IPS-11a (cell line): ENCODE data around the gene WWC1.
"Not testable (repeated sequence)": the region's sequence is repeated elsewhere in the genome, so short reads cannot be mapped to it uniquely, and the experiment has no call there.

Experiments used
- H3K4me3 ChIP-seq: one replicate; pipeline ENCODE4 v1.5.1; 2013; ENCODE audit warnings: low read depth, low read length, control low read depth

WWC1 gene

GRCh38 chr5:168285696-168286095 is 5.7 kb upstream of the WWC1 start:
- no peak overlapping the region for H3K4me3 ChIP-seq

- no peak overlapping the region for H3K4me3 ChIP-seq
These were observed 5.1 kb upstream of the WWC1 start for GRCh38 chr5:168286386-168286785.

GRCh38 chr5:168286863-168287262 is 4.6 kb upstream of the WWC1 start:
- H3K4me3 ChIP-seq = not testable (repeated sequence)

- H3K4me3 ChIP-seq = no peak overlapping the region
These were observed 4.1 kb upstream of the WWC1 start for GRCh38 chr5:168287362-168287761.

GRCh38 chr5:168288349-168289245 is 2.8 kb upstream of the WWC1 start:
- no peak overlapping the region for H3K4me3 ChIP-seq

GRCh38 chr5:168290902-168291341 is 523 bp upstream of the WWC1 start:
- H3K4me3 ChIP-seq = peak overlapping the region; percentile 61

- H3K4me3 ChIP-seq = peak overlapping the region; percentile 61
These were observed 730 bp downstream of the WWC1 start for GRCh38 chr5:168291964-168292785.

GRCh38 chr5:168292786-168293696 is 1.6 kb downstream of the WWC1 start:
- peak overlapping the region; percentile 61 for H3K4me3 ChIP-seq

GRCh38 chr5:168295574-168296201 is 4.2 kb downstream of the WWC1 start:
- H3K4me3 ChIP-seq = no peak overlapping the region

GRCh38 chr5:168296682-168297081 is 5.2 kb downstream of the WWC1 start:
- H3K4me3 ChIP-seq = no peak overlapping the region

- no peak overlapping the region for H3K4me3 ChIP-seq
These were observed 7.5 kb downstream of the WWC1 start for GRCh38 chr5:168298949-168299348.

- H3K4me3 ChIP-seq = no peak overlapping the region
These were observed 7.9 kb downstream of the WWC1 start for GRCh38 chr5:168299372-168299771.

GRCh38 chr5:168300326-168301182 is 9.1 kb downstream of the WWC1 start:
- H3K4me3 ChIP-seq = no peak overlapping the region

GRCh38 chr5:168301593-168302390 is 10.3 kb downstream of the WWC1 start:
- H3K4me3 ChIP-seq = no peak overlapping the region

GRCh38 chr5:168302785-168303184 is 11.3 kb downstream of the WWC1 start:
- H3K4me3 ChIP-seq = no peak overlapping the region

GRCh38 chr5:168303393-168304025 is 12.1 kb downstream of the WWC1 start:
- H3K4me3 ChIP-seq = no peak overlapping the region

GRCh38 chr5:168304349-168304748 is 12.9 kb downstream of the WWC1 start:
- H3K4me3 ChIP-seq = no peak overlapping the region

- H3K4me3 ChIP-seq = no peak overlapping the region
These were observed 13.8 kb downstream of the WWC1 start for GRCh38 chr5:168305281-168305680.
